H9 (cell line): Measurements from ENCODE around the gene C5orf34. TPM values are rescaled to one million over a fixed set of nuclear protein-coding genes. Genes with fewer than 3 reads are reported as not detected.

Source experiments
- DNase-seq: peaks from one replicate; pipeline ENCODE4 v3.0.0-alpha.2; 2017
- H2AFZ ChIP-seq: one replicate; pipeline ENCODE4 v1.6.1; 2013; ENCODE audit warnings: mild to moderate bottlenecking, low read length, control low read depth, moderate library complexity
- H2AK5ac ChIP-seq: 2 replicates; pipeline ENCODE4 v1.6.1; 2013; ENCODE audit warnings: low read length, control low read depth, mixed read lengths; ENCODE audit not compliant: insufficient read length
- H2BK120ac ChIP-seq: one replicate; pipeline ENCODE4 v1.6.1; 2013; ENCODE audit warnings: low read depth, mild to moderate bottlenecking, low read length, control low read depth, inconsistent platforms; ENCODE audit not compliant: poor library complexity, severe bottlenecking
- H2BK12ac ChIP-seq: 2 replicates; pipeline ENCODE4 v1.6.1; 2013; ENCODE audit warnings: low read length, control low read depth, mixed read lengths, low read depth; ENCODE audit not compliant: insufficient read length
- H2BK15ac ChIP-seq: 2 replicates; pipeline ENCODE4 v1.6.1; 2013; ENCODE audit warnings: low read depth, low read length, control low read depth
- H2BK20ac ChIP-seq: one replicate; pipeline ENCODE4 v1.6.1; 2013; ENCODE audit warnings: low read depth, mild to moderate bottlenecking, low read length, control low read depth, inconsistent platforms; ENCODE audit not compliant: poor library complexity, severe bottlenecking
- H2BK5ac ChIP-seq: 2 replicates; pipeline ENCODE4 v1.6.1; 2013; ENCODE audit warnings: low read length, control low read depth, mixed read lengths; ENCODE audit not compliant: insufficient read length
- H3K14ac ChIP-seq: 2 replicates; pipeline ENCODE4 v1.6.1; 2013; ENCODE audit warnings: low read length, control low read depth; ENCODE audit not compliant: insufficient read depth
- H3K18ac ChIP-seq: 2 replicates; pipeline ENCODE4 v1.6.1; 2013; ENCODE audit warnings: low read depth, mild to moderate bottlenecking, mixed read lengths, low read length, control low read depth; ENCODE audit not compliant: insufficient read length
- H3K23ac ChIP-seq: 2 replicates; pipeline ENCODE4 v1.6.1; 2013; ENCODE audit warnings: low read length, control low read depth, mixed read lengths, low read depth; ENCODE audit not compliant: insufficient read length
- H3K23me2 ChIP-seq: 2 replicates; pipeline ENCODE4 v1.6.1; 2013; ENCODE audit warnings: low read depth, mild to moderate bottlenecking, mixed read lengths, low read length, control low read depth; ENCODE audit not compliant: insufficient read length, poor library complexity, severe bottlenecking
- H3K27ac ChIP-seq: 2 replicates; pipeline ENCODE4 v1.5.1; 2013; ENCODE audit warnings: low read length, control low read depth, mixed read lengths, low read depth; ENCODE audit not compliant: insufficient read length
- H3K27me3 ChIP-seq: 2 replicates; pipeline ENCODE4 v1.6.1; 2013; ENCODE audit warnings: low read length, control low read depth, inconsistent platforms; ENCODE audit not compliant: insufficient read depth
- H3K4ac ChIP-seq: 2 replicates; pipeline ENCODE4 v1.6.1; 2013; ENCODE audit warnings: low read depth, mild to moderate bottlenecking, control low read depth, inconsistent platforms, low read length, moderate library complexity
- H3K4me1 ChIP-seq: 2 replicates; pipeline ENCODE4 v1.6.1; 2013; ENCODE audit warnings: low read length, control low read depth, inconsistent platforms; ENCODE audit not compliant: insufficient read depth
- H3K4me2 ChIP-seq: 2 replicates; pipeline ENCODE4 v1.6.1; 2013; ENCODE audit warnings: low read length, control low read depth, mixed read lengths; ENCODE audit not compliant: insufficient read length, insufficient read depth
- H3K56ac ChIP-seq: 2 replicates; pipeline ENCODE4 v1.6.1; 2013; ENCODE audit warnings: low read depth, mild to moderate bottlenecking, mixed read lengths, low read length, control low read depth; ENCODE audit not compliant: insufficient read length
- H3K79me1 ChIP-seq: 2 replicates; pipeline ENCODE4 v1.6.1; 2013; ENCODE audit warnings: low read depth, mild to moderate bottlenecking, moderate library complexity, low read length, control low read depth, inconsistent platforms; ENCODE audit not compliant: insufficient read depth, poor library complexity, severe bottlenecking
- H3K79me2 ChIP-seq: 2 replicates; pipeline ENCODE4 v1.6.1; 2013; ENCODE audit warnings: low read length, control low read depth, inconsistent platforms; ENCODE audit not compliant: insufficient read depth
- H3K9ac ChIP-seq: 2 replicates; pipeline ENCODE4 v1.6.1; 2013; ENCODE audit warnings: low read length, control low read depth, mixed read lengths; ENCODE audit not compliant: insufficient read length; ENCODE audit errors: extremely low read depth
- H3K9me3 ChIP-seq: one replicate; pipeline ENCODE4 v1.6.1; 2013; ENCODE audit warnings: low read depth, low read length, inconsistent platforms; ENCODE audit not compliant: control insufficient read depth
- H3T11ph ChIP-seq: one replicate; pipeline ENCODE4 v1.6.1; 2013; ENCODE audit warnings: mild to moderate bottlenecking, low read length, control low read depth, inconsistent platforms
- H4K20me1 ChIP-seq: one replicate; pipeline ENCODE4 v1.6.1; 2013; ENCODE audit not compliant: control insufficient read depth, insufficient read length, insufficient read depth
- H4K5ac ChIP-seq: 2 replicates; pipeline ENCODE4 v1.6.1; 2013; ENCODE audit warnings: low read depth, mild to moderate bottlenecking, mixed read lengths, low read length, control low read depth; ENCODE audit not compliant: insufficient read length
- H4K8ac ChIP-seq: replicated peaks from 2 replicates; pipeline ENCODE4 v1.6.1; 2013; ENCODE audit warnings: low read length, control low read depth, mixed read lengths, low read depth; ENCODE audit not compliant: insufficient read length
- H4K91ac ChIP-seq: 2 replicates; pipeline ENCODE4 v1.6.1; 2013; ENCODE audit warnings: low read depth, mild to moderate bottlenecking, moderate library complexity, mixed read lengths, low read length, control low read depth; ENCODE audit not compliant: insufficient read length
- H3K27ac Mint-ChIP-seq, 3 experiments: 2 replicates in 2 of 3; 3 replicates in 1 of 3; pipeline ENCODE4 v1.8.0; 2020 to 2021; ENCODE audit warnings: mixed read lengths in 3 of 3, mild to moderate bottlenecking in 1 of 3, moderate library complexity in 1 of 3
- H3K27me3 Mint-ChIP-seq: 2 replicates; pipeline ENCODE4 v1.8.0; 2021; ENCODE audit warnings: low read depth, mild to moderate bottlenecking, moderate library complexity, mixed read lengths
- H3K36me3 Mint-ChIP-seq, 3 experiments: 2 replicates in 2 of 3; 3 replicates in 1 of 3; pipeline ENCODE4 v1.8.0; 2020 to 2021; ENCODE audit warnings: low read depth in 3 of 3, mixed read lengths in 3 of 3; ENCODE audit not compliant: insufficient read depth in 1 of 3
- H3K4me1 Mint-ChIP-seq, 2 experiments: 2 replicates each; pipeline ENCODE4 v1.8.0; 2020; ENCODE audit warnings: mixed read lengths in 2 of 2
- H3K4me3 Mint-ChIP-seq, 2 experiments: 2 replicates in 1 of 2; 3 replicates in 1 of 2; pipeline ENCODE4 v1.8.0; 2020 to 2021; ENCODE audit warnings: mild to moderate bottlenecking in 2 of 2, mixed read lengths in 2 of 2, moderate library complexity in 1 of 2
- H3K9me3 Mint-ChIP-seq, 2 experiments: 2 replicates in 1 of 2; 3 replicates in 1 of 2; pipeline ENCODE4 v1.8.0; 2020; ENCODE audit warnings: mild to moderate bottlenecking in 2 of 2, mixed read lengths in 2 of 2, moderate library complexity in 1 of 2
- WGBS: extraction: QIAGEN DNeasy Blood & Tissue Kit; methylation state at CpG from one replicate; pipeline ENCODE4 v1.1.7; 2013; ENCODE audit warnings: missing lambda C conversion rate, low lambda C conversion rate, mixed read lengths; ENCODE audit not compliant: insufficient read length; ENCODE audit errors: extremely low coverage; 5-methylcytosine and 5-hydroxymethylcytosine counted together
- total RNA-seq: library from RNA; stranded (reverse); gene quantifications from 2 replicates; pipeline ENCODE4 v1.2.1, GENCODE V29; 2021
- TF ChIP-seq, protein P1 (sequence below): fragments of 200-600 bp; sonication (generic); conservative IDR thresholded peaks from 3 replicates; pipeline ENCODE4 v1.8.0; 2021; ENCODE audit warnings: antibody characterized with exemption, mild to moderate bottlenecking

Gene C5orf34
- total RNA-seq, 1 experiment from 2014 or later: 7.7 TPM

DNA sequence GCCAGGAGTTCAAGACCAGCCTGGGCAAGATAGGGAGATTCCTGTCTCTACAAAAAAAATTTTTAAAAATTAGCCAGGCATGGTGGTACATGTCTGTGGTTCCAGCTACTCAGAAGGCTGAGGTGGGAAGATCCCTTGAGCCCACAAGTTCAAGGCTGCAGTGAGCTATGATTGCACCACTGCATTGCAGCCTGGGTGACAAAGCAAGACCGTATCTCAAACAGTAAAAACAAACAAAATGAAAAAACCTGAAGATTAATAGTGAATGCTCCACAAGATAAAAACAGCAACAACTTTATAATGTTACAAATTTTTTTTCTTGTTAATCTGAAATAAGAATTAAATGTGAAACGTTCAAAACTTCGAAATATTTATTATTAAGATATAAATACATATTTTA lies 28.6 kb downstream of the C5orf34 start:
- Mint-ChIP-seq H3K9me3 (no peaks in the 10 kb centered on the region), H3K27me3 (no peaks in the 10 kb centered on the region), H3K36me3 (peaks cover 0 to 23% (median 2%) of the 10 kb centered on the region in 3 experiments; a peak in 6 of 7 replicates), H3K4me1 (peaks cover 14% of the 10 kb centered on the region in 2 experiments), H3K27ac (no peak overlapping the region), H3K4me3 (no peak overlapping the region)
- Histone ChIP-seq H3K14ac (no peak overlapping the region), H2AFZ (no peak overlapping the region), H3K4me2 (no peak overlapping the region), H2BK5ac (no peak overlapping the region), H3K56ac (no peak overlapping the region), H4K8ac (no peak overlapping the region), H3K4ac (no peak overlapping the region), H3K9me3 (no peaks in the 10 kb centered on the region), H3K79me1 (no peaks in the 10 kb centered on the region), H4K91ac (no peak overlapping the region), H2BK20ac (no peak overlapping the region), H4K5ac (no peak overlapping the region), H2BK15ac (no peak overlapping the region), H3K9ac (no peak overlapping the region), H3K27me3 (no peaks in the 10 kb centered on the region), H3T11ph (no peak overlapping the region), H2BK120ac (no peak overlapping the region), H3K4me1 (no peaks in the 10 kb centered on the region), H4K20me1 (no peaks in the 10 kb centered on the region), H3K27ac (no peak overlapping the region), H3K18ac (no peak overlapping the region), H2AK5ac (no peak overlapping the region), H3K23me2 (peaks cover 2% of the 10 kb centered on the region), H3K79me2 (no peaks in the 10 kb centered on the region), H3K23ac (no peak overlapping the region), H2BK12ac (no peak overlapping the region)
- WGBS: no CpG with 5 or more reads among the region's 3 CpGs
- DNase-seq: no peak
- TF ChIP-seq, protein P1, sequence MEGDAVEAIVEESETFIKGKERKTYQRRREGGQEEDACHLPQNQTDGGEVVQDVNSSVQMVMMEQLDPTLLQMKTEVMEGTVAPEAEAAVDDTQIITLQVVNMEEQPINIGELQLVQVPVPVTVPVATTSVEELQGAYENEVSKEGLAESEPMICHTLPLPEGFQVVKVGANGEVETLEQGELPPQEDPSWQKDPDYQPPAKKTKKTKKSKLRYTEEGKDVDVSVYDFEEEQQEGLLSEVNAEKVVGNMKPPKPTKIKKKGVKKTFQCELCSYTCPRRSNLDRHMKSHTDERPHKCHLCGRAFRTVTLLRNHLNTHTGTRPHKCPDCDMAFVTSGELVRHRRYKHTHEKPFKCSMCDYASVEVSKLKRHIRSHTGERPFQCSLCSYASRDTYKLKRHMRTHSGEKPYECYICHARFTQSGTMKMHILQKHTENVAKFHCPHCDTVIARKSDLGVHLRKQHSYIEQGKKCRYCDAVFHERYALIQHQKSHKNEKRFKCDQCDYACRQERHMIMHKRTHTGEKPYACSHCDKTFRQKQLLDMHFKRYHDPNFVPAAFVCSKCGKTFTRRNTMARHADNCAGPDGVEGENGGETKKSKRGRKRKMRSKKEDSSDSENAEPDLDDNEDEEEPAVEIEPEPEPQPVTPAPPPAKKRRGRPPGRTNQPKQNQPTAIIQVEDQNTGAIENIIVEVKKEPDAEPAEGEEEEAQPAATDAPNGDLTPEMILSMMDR: no peak
